A549 (cell line): ENCODE data around the gene SCN4B.

Source experiments
- CTCF ChIP-seq: fragments of >200 bp; sonication (Bioruptor Twin); formaldehyde crosslinking; IDR thresholded peaks from 3 replicates; pipeline ENCODE4 v1.5.1; 2016
- EP300 ChIP-seq, 2 experiments: fragments of >200 bp; sonication (Bioruptor Twin); formaldehyde crosslinking; IDR thresholded peaks; 2 replicates in 1 of 2; 3 replicates in 1 of 2; pipeline ENCODE4 v1.6.1; 2016 to 2017
- HOXA7 ChIP-seq: fragments of 250-450 bp; sonication (Bioruptor Pico); IDR thresholded peaks from 2 replicates; pipeline ENCODE4 v1.5.0; 2020; ENCODE audit warnings: mild to moderate bottlenecking, moderate library complexity
- KDM5A ChIP-seq: fragments of 200-600 bp; sonication (generic); IDR thresholded peaks from 2 replicates; pipeline ENCODE4 v1.6.1; 2016; ENCODE audit warnings: antibody characterized with exemption, mild to moderate bottlenecking
- NR3C1 ChIP-seq: fragments of >200 bp; sonication (Bioruptor Twin); formaldehyde crosslinking; IDR thresholded peaks from 3 replicates; pipeline ENCODE4 v1.6.1; 2017
- PHF8 ChIP-seq: fragments of 200-600 bp; sonication (generic); IDR thresholded peaks from 2 replicates; pipeline ENCODE4 v1.6.1; 2016; ENCODE audit warnings: low read depth, mild to moderate bottlenecking, antibody characterized with exemption, moderate library complexity, borderline replicate concordance
- POLR2A ChIP-seq: IDR thresholded peaks from 2 replicates; pipeline ENCODE4 v1.6.1; 2012; ENCODE audit warnings: mild to moderate bottlenecking, low read length

GRCh38 chr11:118112711-118113430 is 39.8 kb downstream of the SCN4B start:
- no peak for TF ChIP-seq EP300 (IDR thresholded peaks at IDR 0.05)
- TF ChIP-seq PHF8 = no peak
- TF ChIP-seq POLR2A = no peak
- no peak for TF ChIP-seq CTCF
- no peak for TF ChIP-seq KDM5A
- TF ChIP-seq HOXA7 (CRISPR knock-in tag) = no peak
- TF ChIP-seq NR3C1 = no peak
